H54 (cell line): Measurements from ENCODE around the gene LAPTM4A.
"Not testable (repeated sequence)": the region's sequence is repeated elsewhere in the genome, so short reads cannot be mapped to it uniquely, and the experiment has no call there.

Experiments used
- DNase-seq: peaks from one replicate; pipeline ENCODE4 v3.0.0; 2011; ENCODE audit warnings: low spot score, mixed read lengths; ENCODE audit not compliant: insufficient read length
- FAIRE-seq: peaks from 3 replicates; lab custom pipeline; 2011; peaks lifted over from hg19 to GRCh38; lab: Jason Lieb, UNC
- POLR2A ChIP-seq: IDR thresholded peaks from 2 replicates; pipeline ENCODE4 v1.6.1; 2011; ENCODE audit warnings: low read depth, mild to moderate bottlenecking, low read length

LAPTM4A gene

GRCh38 chr2:20081841-20082240 lies 30.4 kb upstream of the LAPTM4A start:
- FAIRE-seq (no peak), DNase-seq (no peak)
- TF ChIP-seq POLR2A, result no peak

- FAIRE-seq, result no peak
- DNase-seq, result no peak
- TF ChIP-seq POLR2A, result no peak
These were observed 29.5 kb upstream of the LAPTM4A start for GRCh38 chr2:20080839-20081415.

DNA sequence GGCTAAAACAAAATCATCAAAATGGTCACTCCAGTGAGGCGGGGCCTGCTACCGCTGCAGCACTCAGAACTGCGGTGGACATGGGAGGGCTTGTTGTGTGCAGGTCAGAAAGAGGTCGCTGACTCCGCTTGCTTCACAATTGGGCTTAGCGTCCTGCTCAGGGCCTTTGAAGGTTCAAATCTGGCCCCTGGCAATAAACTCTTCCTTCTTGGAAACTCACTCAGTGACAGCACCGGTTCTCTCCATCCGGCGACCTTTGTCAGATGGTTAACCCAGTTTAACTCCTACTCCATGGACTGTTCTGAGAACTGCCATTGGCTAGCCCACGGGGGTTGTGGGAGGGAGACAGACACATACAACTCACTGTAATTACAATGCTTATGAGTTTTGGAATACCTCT lies 29.0 kb upstream of the LAPTM4A start:
- TF ChIP-seq POLR2A, result no peak
- DNase-seq (no peak), FAIRE-seq (no peak)

- DNase-seq, result no peak
- no peak for TF ChIP-seq POLR2A
- FAIRE-seq, result no peak
These were observed 28.2 kb upstream of the LAPTM4A start for GRCh38 chr2:20079546-20080115.

DNA sequence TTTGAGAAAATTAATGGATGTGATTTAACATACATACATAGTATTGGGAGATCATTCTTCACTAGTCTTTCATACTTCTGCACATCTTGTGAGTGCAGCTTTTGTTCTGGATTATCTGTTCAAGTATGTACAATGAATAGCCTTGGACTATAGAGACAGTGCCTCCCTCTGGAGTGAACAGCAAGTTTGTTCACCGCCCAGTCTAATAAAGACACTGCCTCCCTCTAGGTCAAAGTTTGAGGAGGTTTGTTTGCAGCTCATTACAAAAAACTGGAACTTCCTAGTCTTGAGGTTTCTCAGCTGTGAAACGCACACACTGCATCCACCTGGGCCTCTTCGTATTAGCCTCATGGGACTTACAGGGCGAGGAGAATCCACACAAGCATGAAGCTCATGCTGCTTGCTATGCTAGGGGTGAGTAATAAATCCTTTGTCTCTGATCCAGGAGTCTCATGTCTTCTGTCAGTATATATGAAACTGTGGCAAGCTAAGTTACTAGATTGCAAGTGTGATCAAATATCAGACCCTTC lies 26.0 kb upstream of the LAPTM4A start:
- FAIRE-seq (no peak), DNase-seq (no peak)
- no peak for TF ChIP-seq POLR2A

- DNase-seq, result no peak
- TF ChIP-seq POLR2A, result no peak
- no peak for FAIRE-seq
These were observed 25.3 kb upstream of the LAPTM4A start for GRCh38 chr2:20076757-20077156.

GRCh38 chr2:20074901-20075300 lies 23.5 kb upstream of the LAPTM4A start:
- FAIRE-seq (no peak), DNase-seq (no peak)
- no peak for TF ChIP-seq POLR2A

- not testable (repeated sequence) for DNase-seq
These were observed 22.7 kb upstream of the LAPTM4A start for GRCh38 chr2:20074046-20074648.

DNA sequence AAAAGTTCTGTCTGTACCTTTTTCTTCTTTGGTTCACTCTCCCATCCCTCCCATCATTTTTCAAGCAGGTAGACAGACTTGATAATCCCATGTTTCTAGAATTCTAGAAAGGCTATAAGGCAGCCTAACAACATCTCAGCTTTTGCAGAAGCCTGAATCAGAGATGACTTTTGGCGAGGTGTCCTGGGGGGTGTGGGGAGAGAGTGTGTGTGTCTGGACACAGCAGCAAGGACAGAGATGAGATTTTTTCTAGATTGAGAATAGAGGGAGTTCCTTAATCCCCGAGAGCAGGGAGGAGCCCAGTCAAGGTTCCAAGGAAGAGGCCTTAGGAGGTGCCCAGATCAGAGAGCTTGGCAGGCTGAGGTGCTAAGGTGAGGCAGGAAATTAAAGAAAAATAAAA lies 22.0 kb upstream of the LAPTM4A start:
- DNase-seq, result no peak
- TF ChIP-seq POLR2A, result no peak
- FAIRE-seq, result no peak

More at GRCh38 chr2:20074046-20074648, 22.7 kb upstream of the LAPTM4A start:
- not testable (repeated sequence) for FAIRE-seq

DNA sequence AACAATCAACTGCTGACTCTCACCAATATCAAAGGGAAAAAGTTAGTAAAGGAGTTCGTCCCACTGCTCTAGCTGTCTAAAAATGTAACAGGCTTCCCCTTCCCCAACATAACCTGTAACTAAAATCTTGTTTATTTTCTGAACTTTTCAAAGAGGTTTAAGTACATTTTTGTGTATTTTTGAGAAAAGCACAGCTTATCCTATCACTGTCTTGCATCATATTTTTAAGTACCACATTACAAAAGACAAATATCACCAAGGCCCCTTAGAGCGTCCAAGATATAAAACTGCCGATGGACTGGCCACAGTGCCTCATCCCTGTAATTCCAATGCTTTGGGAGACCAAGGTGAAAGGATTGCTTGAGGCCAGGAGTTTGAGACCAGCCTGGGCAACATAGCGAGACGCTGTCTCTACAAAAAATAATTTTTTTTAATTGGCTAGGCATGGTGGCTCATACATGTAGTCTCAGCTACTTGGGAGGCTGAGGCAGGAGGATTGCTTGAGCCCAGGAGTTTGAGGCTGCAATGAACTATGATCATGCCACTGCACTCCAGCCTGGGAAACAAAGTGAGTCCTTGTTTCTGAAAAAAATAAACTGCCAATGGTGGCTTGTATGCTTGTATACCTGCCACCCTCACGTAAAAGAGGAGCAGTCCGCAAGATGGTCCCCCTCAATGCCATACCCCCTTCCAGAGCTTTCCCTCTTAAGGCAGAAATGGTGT lies 21.2 kb upstream of the LAPTM4A start:
- DNase-seq, result no peak
- FAIRE-seq, result no peak
- no peak for TF ChIP-seq POLR2A

DNA sequence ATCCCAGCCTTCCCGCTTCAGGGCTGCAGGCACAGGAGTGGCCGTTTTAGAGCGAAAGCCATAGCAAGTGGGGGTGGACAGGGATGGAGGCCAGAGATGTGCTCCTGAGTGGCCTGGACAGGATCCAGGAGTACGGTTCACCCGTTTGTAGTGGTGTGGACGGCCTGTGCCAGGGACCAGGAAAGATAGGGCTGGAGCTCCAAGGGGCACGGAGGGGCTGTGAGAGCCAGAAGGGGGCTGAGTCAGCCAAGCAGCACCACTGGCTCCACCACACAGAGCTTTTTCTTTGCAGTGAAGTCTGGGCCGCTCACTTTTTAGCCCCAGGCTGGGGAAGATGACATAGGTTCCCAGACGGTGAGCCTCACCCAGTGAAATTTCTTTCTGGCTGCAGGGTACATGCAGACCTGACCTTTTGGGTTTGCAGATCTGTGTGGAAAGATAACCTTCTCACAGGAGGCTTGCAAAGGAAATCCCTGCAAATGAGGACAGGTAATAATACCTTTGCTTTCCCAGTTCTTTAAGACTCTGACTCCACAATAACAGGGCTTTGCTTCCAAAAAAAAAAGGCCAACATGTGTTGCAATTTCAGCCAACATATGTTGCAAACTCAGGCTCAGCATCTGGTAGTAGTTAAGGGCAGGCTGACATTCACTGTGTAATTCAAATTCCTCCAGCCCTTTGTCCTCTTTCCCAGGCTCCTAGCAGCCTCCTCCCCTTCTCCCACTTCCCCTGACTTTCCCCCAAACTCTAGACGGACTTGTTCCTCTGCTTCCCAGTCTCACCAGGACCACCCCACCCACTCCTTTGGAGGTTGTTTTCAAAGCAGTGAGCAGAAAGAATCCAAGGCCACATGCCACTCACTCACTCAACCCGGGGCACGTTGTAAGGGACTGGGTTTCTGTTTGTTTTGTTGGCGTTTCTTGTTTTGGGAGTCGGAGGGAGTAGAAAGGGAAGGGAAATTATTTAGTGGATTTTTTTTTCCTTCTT lies 20.3 kb upstream of the LAPTM4A start:
- FAIRE-seq (peak; percentile 6), DNase-seq (peak; percentile 48)
- TF ChIP-seq POLR2A, result no peak

DNA sequence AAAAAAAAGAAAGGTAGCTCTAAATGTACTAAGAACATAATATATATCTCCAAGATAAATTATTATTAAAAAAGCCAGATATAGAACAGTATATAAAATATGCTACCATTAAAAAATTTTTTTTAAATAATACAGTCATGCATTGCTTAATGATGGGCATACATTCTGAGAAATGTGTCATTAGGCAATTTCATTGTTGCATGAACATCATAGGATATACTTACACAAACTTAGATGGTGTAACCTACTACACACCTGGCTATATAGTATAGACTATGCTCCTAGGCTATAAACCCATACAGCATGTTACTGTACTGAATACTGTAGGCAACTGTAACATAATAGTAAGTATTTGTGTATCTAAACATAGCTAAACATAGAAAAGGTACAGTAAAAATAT lies 18.3 kb upstream of the LAPTM4A start:
- DNase-seq (no peak), FAIRE-seq (no peak)
- no peak for TF ChIP-seq POLR2A

GRCh38 chr2:20067992-20068584 lies 16.7 kb upstream of the LAPTM4A start:
- FAIRE-seq, result peak; percentile 71
- no peak for TF ChIP-seq POLR2A
- peak; percentile 37 for DNase-seq
